Measurements from ENCODE around the gene HOXD8. TPM values are rescaled to one million over a fixed set of nuclear protein-coding genes. Genes with fewer than 3 reads are reported as not detected.

HOXD8 gene
- total RNA-seq, 4 donors from 2014 or later = 1.4 to 6.0 (median 2.6) TPM

GRCh38 chr2:176167398-176167797 lies 37.9 kb downstream of the HOXD8 start:
- Histone ChIP-seq H3K27me3 (peaks cover 95% of the 10 kb centered on the region), H3K36me3 (no peaks in the 10 kb centered on the region), H3K4me1 (peaks cover 12% of the 10 kb centered on the region), H3K9me3 (no peaks in the 10 kb centered on the region), H3K27ac (no peak overlapping the region), H3K4me3 (no peak overlapping the region)
- 60% methylated on average over 1 of the region's 1 CpG for WGBS
- TF ChIP-seq POLR2AphosphoS5 (IDR thresholded peaks at IDR 0.05) (no peak), CTCF (IDR thresholded peaks at IDR 0.05) (no peak), EP300 (IDR thresholded peaks at IDR 0.05) (no peak), POLR2A (IDR thresholded peaks at IDR 0.05) (no peak)
- no peak for DNase-seq (ENCODE audit: low spot score in 2 of 2)

- no peak overlapping the region for H3K4me3 ChIP-seq
- DNase-seq (ENCODE audit: low spot score in 2 of 2) = no peak
- TF ChIP-seq EP300 (IDR thresholded peaks at IDR 0.05) = no peak
- TF ChIP-seq POLR2A (IDR thresholded peaks at IDR 0.05) = no peak
- no peak for TF ChIP-seq CTCF (IDR thresholded peaks at IDR 0.05)
- no peak for TF ChIP-seq POLR2AphosphoS5 (IDR thresholded peaks at IDR 0.05)
- H3K27ac ChIP-seq = no peak overlapping the region
- H3K4me1 ChIP-seq = peaks cover 11% of the 10 kb centered on the region
- WGBS = no CpG with 5 or more reads among the region's 5 CpGs
- H3K27me3 ChIP-seq = peaks cover 95% of the 10 kb centered on the region
- no peaks in the 10 kb centered on the region for H3K36me3 ChIP-seq
- no peaks in the 10 kb centered on the region for H3K9me3 ChIP-seq
Measured at GRCh38 chr2:176169181-176169580, 39.7 kb downstream of the HOXD8 start.

GRCh38 chr2:176169711-176170110 lies 40.2 kb downstream of the HOXD8 start:
- Histone ChIP-seq H3K9me3 (no peaks in the 10 kb centered on the region), H3K27ac (no peak overlapping the region), H3K27me3 (peaks cover 95% of the 10 kb centered on the region), H3K4me1 (peaks cover 15% of the 10 kb centered on the region), H3K36me3 (no peaks in the 10 kb centered on the region), H3K4me3 (no peak overlapping the region)
- 89% methylated on average over 2 of the region's 2 CpGs for WGBS
- TF ChIP-seq POLR2A (IDR thresholded peaks at IDR 0.05) (no peak), CTCF (IDR thresholded peaks at IDR 0.05) (no peak), POLR2AphosphoS5 (IDR thresholded peaks at IDR 0.05) (no peak), EP300 (IDR thresholded peaks at IDR 0.05) (no peak)
- no peak for DNase-seq (ENCODE audit: low spot score in 2 of 2)

GRCh38 chr2:176170602-176171305 lies 41.2 kb downstream of the HOXD8 start:
- Histone ChIP-seq H3K9me3 (no peaks in the 10 kb centered on the region), H3K4me3 (no peak overlapping the region), H3K27ac (no peak overlapping the region), H3K4me1 (peaks cover 13% of the 10 kb centered on the region), H3K36me3 (no peaks in the 10 kb centered on the region), H3K27me3 (peaks cover 95% of the 10 kb centered on the region)
- 92% methylated on average over 1 of the region's 1 CpG for WGBS
- DNase-seq (ENCODE audit: low spot score in 2 of 2) = no peak
- TF ChIP-seq EP300 (IDR thresholded peaks at IDR 0.05) (no peak), POLR2A (IDR thresholded peaks at IDR 0.05) (no peak), CTCF (IDR thresholded peaks at IDR 0.05) (no peak), POLR2AphosphoS5 (IDR thresholded peaks at IDR 0.05) (no peak)

- no peak for DNase-seq (ENCODE audit: low spot score in 2 of 2)
- no peak overlapping the region for H3K27ac ChIP-seq
- H3K4me3 ChIP-seq = no peak overlapping the region
- peaks cover 13% of the 10 kb centered on the region for H3K4me1 ChIP-seq
- TF ChIP-seq POLR2A (IDR thresholded peaks at IDR 0.05) = no peak
- TF ChIP-seq EP300 (IDR thresholded peaks at IDR 0.05) = no peak
- TF ChIP-seq POLR2AphosphoS5 (IDR thresholded peaks at IDR 0.05) = no peak
- no peak for TF ChIP-seq CTCF (IDR thresholded peaks at IDR 0.05)
- WGBS = 50% methylated on average over 16 of the region's 51 CpGs
- no peaks in the 10 kb centered on the region for H3K36me3 ChIP-seq
- no peaks in the 10 kb centered on the region for H3K9me3 ChIP-seq
- H3K27me3 ChIP-seq = peaks cover 96% of the 10 kb centered on the region
Measured at GRCh38 chr2:176171351-176172006, 42.0 kb downstream of the HOXD8 start.

Measured in suprapubic skin (tissue), 4 donors.